Non-pigmented ciliary epithelial cell (primary cell): ENCODE results near the gene MYH10.

Source experiments
- DNase-seq: peaks from one replicate; pipeline ENCODE4 v3.0.0-alpha.2; 2010; ENCODE audit warnings: low read depth

MYH10 gene

GRCh38 chr17:8609910-8610309 is 20.6 kb downstream of the MYH10 start:
- DNase-seq: no peak

- no peak for DNase-seq
Observed at GRCh38 chr17:8608001-8608400, 22.5 kb downstream of the MYH10 start.

GRCh38 chr17:8606401-8606800 is 24.1 kb downstream of the MYH10 start:
- no peak for DNase-seq

- DNase-seq: no peak
Observed at GRCh38 chr17:8602679-8603078, 27.8 kb downstream of the MYH10 start.

- DNase-seq: no peak
Observed at GRCh38 chr17:8599351-8600011, 31.0 kb downstream of the MYH10 start.

- DNase-seq: no peak
Observed at GRCh38 chr17:8598913-8599312, 31.6 kb downstream of the MYH10 start.

- no peak for DNase-seq
Observed at GRCh38 chr17:8593830-8594229, 36.7 kb downstream of the MYH10 start.

GRCh38 chr17:8593276-8593675 is 37.2 kb downstream of the MYH10 start:
- DNase-seq: no peak

- no peak for DNase-seq
Observed at GRCh38 chr17:8588877-8589554, 41.5 kb downstream of the MYH10 start.

- no peak for DNase-seq
Observed at GRCh38 chr17:8586766-8587165, 43.8 kb downstream of the MYH10 start.

- no peak for DNase-seq
Observed at GRCh38 chr17:8585911-8586310, 44.6 kb downstream of the MYH10 start.

- no peak for DNase-seq
Observed at GRCh38 chr17:8583954-8584353, 46.6 kb downstream of the MYH10 start.

GRCh38 chr17:8580952-8581658 is 49.4 kb downstream of the MYH10 start:
- DNase-seq: no peak

GRCh38 chr17:8577868-8578267 is 52.7 kb downstream of the MYH10 start:
- DNase-seq: no peak

- DNase-seq: no peak
Observed at GRCh38 chr17:8576559-8577294, 53.8 kb downstream of the MYH10 start.

GRCh38 chr17:8574687-8575086 is 55.8 kb downstream of the MYH10 start:
- no peak for DNase-seq

- DNase-seq: no peak
Observed at GRCh38 chr17:8572764-8573163, 57.8 kb downstream of the MYH10 start.

GRCh38 chr17:8563981-8564602 is 66.4 kb downstream of the MYH10 start:
- no peak for DNase-seq

- no peak for DNase-seq
Observed at GRCh38 chr17:8563024-8563776, 67.3 kb downstream of the MYH10 start.

GRCh38 chr17:8558144-8558543 is 72.4 kb downstream of the MYH10 start:
- DNase-seq: no peak

- no peak for DNase-seq
Observed at GRCh38 chr17:8557176-8557806, 73.2 kb downstream of the MYH10 start.
